ENCODE data around the gene ANOS1. TPM values are rescaled to one million over a fixed set of nuclear protein-coding genes. Genes with fewer than 3 reads are reported as not detected.

Gene ANOS1
- polyA plus RNA-seq, 1 of the 3 experiments (the other 2 are of a cell fraction), result under 0.01 TPM

- Histone ChIP-seq H3K9ac (no peak overlapping the region), H3K27ac (ENCODE audit: low read depth in 2 of 2, low read length in 1 of 2) (no peak overlapping the region), H3K4me2 (no peak overlapping the region), H4K20me1 (ENCODE audit: insufficient read depth) (no peaks in the 10 kb centered on the region), H3K4me3 (ENCODE audit: low read depth in 2 of 2, low read length in 1 of 2) (no peak overlapping the region), H3K27me3 (ENCODE audit: insufficient read depth) (no peaks in the 10 kb centered on the region), H2AFZ (ENCODE audit: low read depth) (no peak overlapping the region), H3F3A (replicated peaks; ENCODE audit: insufficient read depth) (no peaks in the 10 kb centered on the region), H3K4me1 (ENCODE audit: control insufficient read depth in 1 of 2, insufficient read depth in 2 of 2, low read depth in 1 of 2, low read length in 1 of 2) (no peaks in the 10 kb centered on the region), H3K9me2 (no peaks in the 10 kb centered on the region), H3K9me3 (no peaks in the 10 kb centered on the region), H3K79me2 (ENCODE audit: insufficient read depth) (no peaks in the 10 kb centered on the region), H3K36me3 (replicated peaks in 1 of 2; ENCODE audit: control insufficient read depth in 1 of 2, insufficient read depth in 2 of 2, low read length in 1 of 2) (no peaks in the 10 kb centered on the region)
- CTCF ChIA-PET, result no interaction called here
- POLR2A ChIA-PET, result no interaction called here
- TF ChIP-seq CHD2 (IDR thresholded peaks at IDR 0.05; ENCODE audit: low read length, partially characterized antibody), result no peak
- no peak for TF ChIP-seq TAF1 (IDR thresholded peaks at IDR 0.05; ENCODE audit: borderline replicate concordance, low read depth, low read length)
- no peak for TF ChIP-seq REST (IDR thresholded peaks at IDR 0.05; ENCODE audit: low read depth, low read length)
- no peak for TF ChIP-seq GABPA (IDR thresholded peaks at IDR 0.05; ENCODE audit: low read depth)
- no peak for TF ChIP-seq POLR2AphosphoS5 (IDR thresholded peaks at IDR 0.05; ENCODE audit: low read depth, low read length)
- TF ChIP-seq CTCF (IDR thresholded peaks at IDR 0.05), result no peak
- no peak for TF ChIP-seq USF1 (IDR thresholded peaks at IDR 0.05; ENCODE audit: borderline replicate concordance, low read depth)
- TF ChIP-seq MAX (IDR thresholded peaks at IDR 0.05; ENCODE audit: low read depth), result no peak
- no peak for TF ChIP-seq NFIC (IDR thresholded peaks at IDR 0.05; ENCODE audit: borderline replicate concordance)
- TF ChIP-seq ELF1 (IDR thresholded peaks at IDR 0.05), result no peak
- TF ChIP-seq FOSL2 (IDR thresholded peaks at IDR 0.05; ENCODE audit: borderline replicate concordance, low read depth), result no peak
- no peak for TF ChIP-seq RAD21 (IDR thresholded peaks at IDR 0.05; ENCODE audit: low read length)
- TF ChIP-seq ZBTB33 (IDR thresholded peaks at IDR 0.05; ENCODE audit: borderline replicate concordance, low read depth), result no peak
- TF ChIP-seq EP300 (IDR thresholded peaks at IDR 0.05; ENCODE audit: borderline replicate concordance in 1 of 2, low read depth in 1 of 2, low read length in 1 of 2), result no peak
- no peak for TF ChIP-seq SMC3 (IDR thresholded peaks at IDR 0.05; ENCODE audit: low read depth, low read length)
- 13% methylated on average over 5 of the region's 5 CpGs for whole genome bisulfite sequencing (ENCODE audit: low lambda C conversion rate)
- no peak for DNase-seq
These were observed 58.7 kb downstream of the ANOS1 start for GRCh38 chrX:8673201-8673600.
